Panc1 (cell line): ENCODE measurements around the gene RASGEF1B.

Source experiments
- POLR2AphosphoS5 ChIP-seq: IDR thresholded peaks from 2 replicates; pipeline ENCODE4 v1.6.1; 2012; ENCODE audit warnings: mild to moderate bottlenecking, low read depth, low read length, moderate library complexity
- TCF7L2 ChIP-seq: IDR thresholded peaks from 2 replicates; pipeline ENCODE4 v1.6.1; 2011; ENCODE audit warnings: mild to moderate bottlenecking, low read depth, low read length, inconsistent platforms
- TF ChIP-seq, protein P1 (sequence below): fragments of 450-650 bp; IDR thresholded peaks from 2 replicates; pipeline ENCODE4 v1.5.1; 2017; ENCODE audit warnings: mild to moderate bottlenecking

DNA sequence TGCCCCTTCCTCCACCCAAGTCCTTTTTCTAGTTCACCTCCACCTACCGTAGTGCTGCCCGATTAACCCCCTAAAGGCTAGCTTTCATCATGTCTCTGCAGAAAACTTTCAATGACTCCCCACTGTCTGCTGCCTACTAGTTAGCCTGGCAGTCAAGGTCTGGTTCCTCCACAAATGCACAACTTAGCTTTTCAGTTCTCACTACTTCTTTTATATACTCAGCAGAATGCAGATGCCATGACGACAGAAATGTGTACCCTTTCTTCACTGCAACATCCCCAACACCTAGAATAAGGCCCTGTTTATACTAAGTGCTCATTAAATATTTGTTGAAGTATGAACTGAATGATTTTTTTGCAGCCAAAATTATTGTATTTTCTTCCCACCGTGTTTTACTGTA lies 30.9 kb upstream of the RASGEF1B start:
- TF ChIP-seq, protein P1, sequence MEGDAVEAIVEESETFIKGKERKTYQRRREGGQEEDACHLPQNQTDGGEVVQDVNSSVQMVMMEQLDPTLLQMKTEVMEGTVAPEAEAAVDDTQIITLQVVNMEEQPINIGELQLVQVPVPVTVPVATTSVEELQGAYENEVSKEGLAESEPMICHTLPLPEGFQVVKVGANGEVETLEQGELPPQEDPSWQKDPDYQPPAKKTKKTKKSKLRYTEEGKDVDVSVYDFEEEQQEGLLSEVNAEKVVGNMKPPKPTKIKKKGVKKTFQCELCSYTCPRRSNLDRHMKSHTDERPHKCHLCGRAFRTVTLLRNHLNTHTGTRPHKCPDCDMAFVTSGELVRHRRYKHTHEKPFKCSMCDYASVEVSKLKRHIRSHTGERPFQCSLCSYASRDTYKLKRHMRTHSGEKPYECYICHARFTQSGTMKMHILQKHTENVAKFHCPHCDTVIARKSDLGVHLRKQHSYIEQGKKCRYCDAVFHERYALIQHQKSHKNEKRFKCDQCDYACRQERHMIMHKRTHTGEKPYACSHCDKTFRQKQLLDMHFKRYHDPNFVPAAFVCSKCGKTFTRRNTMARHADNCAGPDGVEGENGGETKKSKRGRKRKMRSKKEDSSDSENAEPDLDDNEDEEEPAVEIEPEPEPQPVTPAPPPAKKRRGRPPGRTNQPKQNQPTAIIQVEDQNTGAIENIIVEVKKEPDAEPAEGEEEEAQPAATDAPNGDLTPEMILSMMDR, result no peak
- no peak for TF ChIP-seq POLR2AphosphoS5
- no peak for TF ChIP-seq TCF7L2
